BE2C (cell line): ENCODE data around the gene SLC12A1. TPM values are rescaled to one million over a fixed set of nuclear protein-coding genes. Genes with fewer than 3 reads are reported as not detected.

Experiments
- DNase-seq: peaks from one replicate; pipeline ENCODE4 v3.0.0-alpha.2; 2020
- H3K27me3 ChIP-seq: fragments of 250-450 bp; sonication (Bioruptor Pico); 2 replicates; pipeline ENCODE4 v1.5.1; 2020; ENCODE audit warnings: mild to moderate bottlenecking
- H3K36me3 ChIP-seq: fragments of 250-450 bp; sonication (Bioruptor Pico); 2 replicates; pipeline ENCODE4 v1.5.1; 2020; ENCODE audit warnings: mild to moderate bottlenecking
- H3K4me1 ChIP-seq: fragments of 250-450 bp; sonication (Bioruptor Pico); 2 replicates; pipeline ENCODE4 v1.5.1; 2020
- H3K4me3 ChIP-seq: 2 replicates; pipeline ENCODE4 v1.5.1; 2011; ENCODE audit warnings: low read depth, low read length
- H3K9me3 ChIP-seq: fragments of 250-450 bp; sonication (Bioruptor Pico); 2 replicates; pipeline ENCODE4 v1.5.1; 2020
- polyA plus RNA-seq: library from polyadenylated mRNA; unstranded; fragments of >200 nt; gene quantifications from one replicate; pipeline ENCODE4 v1.2.1, GENCODE V29; 2012; ENCODE audit warnings: low read depth, missing spikeins; ENCODE audit not compliant: insufficient read length, insufficient read depth
- TF ChIP-seq, protein P1 (sequence below): IDR thresholded peaks from 2 replicates; pipeline ENCODE4 v1.5.1; 2012; ENCODE audit warnings: mild to moderate bottlenecking, low read depth, low read length

Gene SLC12A1
- polyA plus RNA-seq: not detected

DNA sequence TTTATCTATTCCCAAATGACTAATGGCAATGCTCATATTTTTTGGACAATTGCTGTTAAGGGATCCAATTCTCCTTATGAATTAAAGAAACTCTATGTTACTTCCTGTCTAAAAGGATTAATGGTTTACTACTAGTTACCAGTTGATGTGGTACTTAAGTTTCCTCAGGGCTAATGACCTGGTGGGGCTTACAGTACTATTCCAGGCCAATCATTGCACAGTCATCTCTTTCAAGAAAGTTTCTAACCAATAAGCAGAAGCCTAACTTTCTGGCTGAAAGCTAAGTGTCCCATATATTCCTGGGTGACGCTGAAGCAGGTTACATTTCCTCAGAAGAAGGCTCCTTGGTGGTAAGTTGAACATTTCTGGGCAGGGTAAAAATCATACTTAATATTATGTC is at the start of gene SLC12A1:
Gene SLC12A1, plus strand, starts transcription at position 322 of the 400 bp plus-strand sequence. CDS start 1,418 bp downstream, outside the sequence.
- H3K27me3 ChIP-seq: no peaks in the 10 kb centered on the region
- no peaks in the 10 kb centered on the region for H3K36me3 ChIP-seq
- TF ChIP-seq, protein P1, sequence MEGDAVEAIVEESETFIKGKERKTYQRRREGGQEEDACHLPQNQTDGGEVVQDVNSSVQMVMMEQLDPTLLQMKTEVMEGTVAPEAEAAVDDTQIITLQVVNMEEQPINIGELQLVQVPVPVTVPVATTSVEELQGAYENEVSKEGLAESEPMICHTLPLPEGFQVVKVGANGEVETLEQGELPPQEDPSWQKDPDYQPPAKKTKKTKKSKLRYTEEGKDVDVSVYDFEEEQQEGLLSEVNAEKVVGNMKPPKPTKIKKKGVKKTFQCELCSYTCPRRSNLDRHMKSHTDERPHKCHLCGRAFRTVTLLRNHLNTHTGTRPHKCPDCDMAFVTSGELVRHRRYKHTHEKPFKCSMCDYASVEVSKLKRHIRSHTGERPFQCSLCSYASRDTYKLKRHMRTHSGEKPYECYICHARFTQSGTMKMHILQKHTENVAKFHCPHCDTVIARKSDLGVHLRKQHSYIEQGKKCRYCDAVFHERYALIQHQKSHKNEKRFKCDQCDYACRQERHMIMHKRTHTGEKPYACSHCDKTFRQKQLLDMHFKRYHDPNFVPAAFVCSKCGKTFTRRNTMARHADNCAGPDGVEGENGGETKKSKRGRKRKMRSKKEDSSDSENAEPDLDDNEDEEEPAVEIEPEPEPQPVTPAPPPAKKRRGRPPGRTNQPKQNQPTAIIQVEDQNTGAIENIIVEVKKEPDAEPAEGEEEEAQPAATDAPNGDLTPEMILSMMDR: no peak
- H3K4me3 ChIP-seq: no peak within 1 kb of the TSS
- no peaks in the 10 kb centered on the region for H3K4me1 ChIP-seq
- no peak for DNase-seq
- H3K9me3 ChIP-seq: no peaks in the 10 kb centered on the region

DNA sequence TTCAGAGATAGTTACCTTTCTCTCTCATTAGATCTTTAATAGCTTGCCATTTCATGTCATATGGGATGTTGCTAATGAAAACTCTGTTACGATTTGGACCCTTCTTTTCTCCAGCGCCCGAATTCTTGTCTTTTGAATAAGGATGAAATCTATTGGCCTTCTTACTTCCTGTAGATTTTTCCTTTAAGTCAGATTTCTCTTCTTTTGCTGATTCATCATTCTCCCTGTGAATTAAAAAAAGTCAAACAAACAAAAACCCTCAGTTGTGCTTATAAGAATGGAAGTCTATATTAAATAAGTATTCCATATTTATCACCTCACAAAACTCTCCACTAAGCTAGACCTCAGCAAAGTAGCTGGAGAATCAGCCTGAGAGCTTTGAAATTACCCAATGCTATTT is 37.5 kb upstream of the SLC12A1 start:
- TF ChIP-seq, protein P1: no peak

DNA sequence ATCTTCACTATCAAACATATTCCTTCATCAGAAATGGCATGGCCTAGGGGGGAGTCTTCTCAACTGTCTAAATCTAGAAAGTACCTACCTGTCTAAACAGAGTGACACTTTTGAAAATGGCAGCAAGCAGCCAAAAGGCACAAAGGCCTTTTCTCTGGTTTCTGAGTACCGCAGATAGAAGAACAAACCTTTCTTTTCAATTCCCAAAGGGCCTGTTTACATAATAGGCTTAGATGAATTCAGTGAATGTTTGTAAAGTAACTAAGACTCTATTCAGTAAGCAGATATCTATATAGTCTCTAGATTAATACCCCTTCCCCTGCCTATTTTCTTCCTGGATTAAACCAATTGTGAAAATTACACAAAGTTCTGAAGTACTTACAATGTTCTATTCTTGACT is 35.1 kb upstream of the SLC12A1 start:
- no peak overlapping the region for H3K4me3 ChIP-seq
- no peaks in the 10 kb centered on the region for H3K27me3 ChIP-seq
- no peaks in the 10 kb centered on the region for H3K9me3 ChIP-seq
- H3K36me3 ChIP-seq: peaks cover 27% of the 10 kb centered on the region
- peaks cover 9% of the 10 kb centered on the region for H3K4me1 ChIP-seq
- TF ChIP-seq, protein P1: no peak
- DNase-seq: no peak

More for the DNA sequence above, 37.5 kb upstream of the SLC12A1 start:
- DNase-seq: no peak
- H3K4me1 ChIP-seq: no peaks in the 10 kb centered on the region; the same call in 1 of the 2 replicates
- peaks cover 40% of the 10 kb centered on the region for H3K36me3 ChIP-seq
- no peaks in the 10 kb centered on the region for H3K27me3 ChIP-seq
- H3K4me3 ChIP-seq: no peak overlapping the region
- H3K9me3 ChIP-seq: no peaks in the 10 kb centered on the region

DNA sequence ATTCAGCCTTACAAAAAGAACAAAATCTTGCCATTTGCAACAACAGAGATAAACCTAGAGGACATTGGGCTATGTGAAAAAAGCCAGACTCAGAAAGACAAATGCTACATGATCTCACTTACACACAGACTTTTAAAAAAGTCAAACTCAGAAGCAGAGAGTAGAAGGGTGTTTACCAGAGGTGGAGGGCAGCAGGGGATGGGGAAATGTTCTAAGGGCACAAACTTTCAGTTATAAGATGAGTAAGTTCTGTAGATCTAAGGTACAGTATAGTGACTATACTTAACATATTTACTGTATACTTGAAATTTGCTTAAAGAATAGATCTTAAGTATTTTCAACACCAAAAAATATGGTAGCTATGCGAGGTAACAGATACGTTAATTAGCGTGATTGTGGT is 31.0 kb upstream of the SLC12A1 start:
- Histone ChIP-seq H3K27me3 (no peaks in the 10 kb centered on the region), H3K9me3 (no peaks in the 10 kb centered on the region), H3K4me1 (peaks cover 15% of the 10 kb centered on the region), H3K36me3 (peaks cover 2% of the 10 kb centered on the region; the same call in 1 of the 2 replicates), H3K4me3 (no peak overlapping the region)
- TF ChIP-seq, protein P1: no peak
- no peak for DNase-seq

DNA sequence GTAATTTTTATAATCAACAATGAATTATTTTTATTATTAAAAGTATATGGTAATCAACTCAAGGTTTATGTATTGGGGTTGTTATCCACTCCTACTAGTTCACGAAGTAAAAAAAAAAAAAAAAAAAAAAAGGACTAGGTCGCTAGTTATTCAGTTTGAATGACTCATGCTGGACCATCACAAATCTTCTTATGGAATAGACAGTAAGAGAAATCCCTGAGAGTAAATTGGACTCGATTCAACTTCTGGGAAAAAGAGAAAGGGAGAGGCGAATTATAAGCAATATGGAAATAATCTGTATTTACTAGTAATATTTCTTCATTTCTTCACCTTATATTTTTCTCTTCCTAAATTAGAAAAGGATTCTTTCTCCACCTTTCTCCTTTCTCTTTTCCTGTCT is 30.0 kb upstream of the SLC12A1 start:
- Histone ChIP-seq H3K9me3 (no peaks in the 10 kb centered on the region), H3K27me3 (no peaks in the 10 kb centered on the region), H3K4me3 (peak overlapping the region; percentile 67), H3K4me1 (peaks cover 15% of the 10 kb centered on the region), H3K36me3 (no peaks in the 10 kb centered on the region; the same call in 1 of the 2 replicates)
- TF ChIP-seq, protein P1: no peak
- DNase-seq: no peak

DNA sequence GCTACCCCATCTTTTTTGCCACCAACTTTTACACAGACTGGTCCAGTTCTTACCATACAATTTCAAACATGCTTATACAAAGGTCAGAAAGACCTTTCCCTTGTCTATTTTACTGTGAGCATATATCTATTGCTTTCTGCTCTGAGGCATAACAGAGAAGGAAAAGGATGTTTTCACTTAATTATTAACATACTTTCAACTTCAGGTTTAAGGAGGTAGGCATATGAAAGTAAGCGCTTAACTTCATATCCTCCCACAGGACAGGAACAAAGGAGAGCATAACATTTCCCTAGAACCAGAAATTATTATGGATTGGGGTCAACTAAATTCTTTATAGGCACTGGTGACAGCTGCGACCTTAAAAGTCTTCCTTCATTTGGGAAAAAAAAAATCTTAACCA is 29.1 kb upstream of the SLC12A1 start:
- no peaks in the 10 kb centered on the region for H3K9me3 ChIP-seq
- no peaks in the 10 kb centered on the region for H3K27me3 ChIP-seq
- H3K4me1 ChIP-seq: peaks cover 15% of the 10 kb centered on the region
- H3K36me3 ChIP-seq: no peaks in the 10 kb centered on the region; the same call in 1 of the 2 replicates
- TF ChIP-seq, protein P1: no peak
- peak overlapping the region; percentile 67 for H3K4me3 ChIP-seq
- no peak for DNase-seq
